Duodenal mucosa (tissue), 2 donors: Measurements from ENCODE around the gene DUS1L.

Experiments
- H3K27ac ChIP-seq: one replicate; pipeline ENCODE4 v1.7.0; 2013; ENCODE audit warnings: low read depth, low read length
- H3K27me3 ChIP-seq, 2 donors: one replicate each; pipeline ENCODE4 v1.7.0; 2013; ENCODE audit warnings: low read length in 2 of 2, control low read depth in 1 of 2; ENCODE audit not compliant: insufficient read depth in 2 of 2, control insufficient read depth in 1 of 2
- H3K36me3 ChIP-seq, 2 donors: one replicate each; pipeline ENCODE4 v1.7.0; 2013; ENCODE audit warnings: low read length in 2 of 2, control low read depth in 1 of 2; ENCODE audit not compliant: insufficient read depth in 2 of 2, control insufficient read depth in 1 of 2
- H3K4me1 ChIP-seq, 2 donors: one replicate each; pipeline ENCODE4 v1.7.0; 2013; ENCODE audit warnings: low read length in 2 of 2, control low read depth in 1 of 2; ENCODE audit not compliant: insufficient read depth in 2 of 2, control insufficient read depth in 1 of 2
- H3K4me3 ChIP-seq, 2 donors: one replicate each; pipeline ENCODE4 v1.7.0; 2013; ENCODE audit warnings: low read length in 2 of 2, low read depth in 1 of 2
- H3K9ac ChIP-seq, 2 donors: one replicate each; pipeline ENCODE4 v1.7.0; 2013; ENCODE audit warnings: low read length in 2 of 2, low read depth in 1 of 2
- H3K9me3 ChIP-seq, 2 donors: one replicate each; pipeline ENCODE4 v1.7.0; 2013; ENCODE audit warnings: low read length in 2 of 2, control low read depth in 1 of 2; ENCODE audit not compliant: control insufficient read depth in 1 of 2

Gene DUS1L

GRCh38 chr17:82059272-82060000, 6.2 kb downstream of the DUS1L start:
- no peaks in the 10 kb centered on the region for H3K27me3 ChIP-seq
- no peaks in the 10 kb centered on the region for H3K9me3 ChIP-seq
- no peak overlapping the region for H3K9ac ChIP-seq
- no peak overlapping the region for H3K4me3 ChIP-seq
- H3K4me1 ChIP-seq: peaks cover 2 to 8% of the 10 kb centered on the region in 2 donors
- H3K36me3 ChIP-seq: peaks cover 21 to 82% of the 10 kb centered on the region in 2 donors
- H3K27ac ChIP-seq: no peak overlapping the region

- H3K9me3 ChIP-seq: no peaks in the 10 kb centered on the region
- peaks cover 0 to 2% of the 10 kb centered on the region in 2 donors for H3K4me1 ChIP-seq
- H3K27me3 ChIP-seq: no peaks in the 10 kb centered on the region
- H3K36me3 ChIP-seq: peaks cover 21 to 87% of the 10 kb centered on the region in 2 donors
- H3K9ac ChIP-seq: no peak overlapping the region
- no peak overlapping the region for H3K27ac ChIP-seq
- no peak overlapping the region for H3K4me3 ChIP-seq
Measured at GRCh38 chr17:82058855-82059249, 6.8 kb downstream of the DUS1L start.

- peaks cover 20 to 91% of the 10 kb centered on the region in 2 donors for H3K36me3 ChIP-seq
- no peak overlapping the region for H3K4me3 ChIP-seq
- H3K27ac ChIP-seq: no peak overlapping the region
- peaks cover 2 to 5% of the 10 kb centered on the region in 2 donors for H3K4me1 ChIP-seq
- no peak overlapping the region for H3K9ac ChIP-seq
- no peaks in the 10 kb centered on the region for H3K27me3 ChIP-seq
- no peaks in the 10 kb centered on the region for H3K9me3 ChIP-seq
Measured at GRCh38 chr17:82058230-82058854, 7.3 kb downstream of the DUS1L start.

- Histone ChIP-seq H3K9ac (no peak overlapping the region), H3K27ac (no peak overlapping the region), H3K9me3 (no peaks in the 10 kb centered on the region), H3K27me3 (no peaks in the 10 kb centered on the region), H3K36me3 (peaks cover 20 to 80% of the 10 kb centered on the region in 2 donors), H3K4me1 (peaks cover 11 to 18% of the 10 kb centered on the region in 2 donors), H3K4me3 (no peak overlapping the region)
Measured at GRCh38 chr17:82056729-82057621, 8.6 kb downstream of the DUS1L start.

DNA sequence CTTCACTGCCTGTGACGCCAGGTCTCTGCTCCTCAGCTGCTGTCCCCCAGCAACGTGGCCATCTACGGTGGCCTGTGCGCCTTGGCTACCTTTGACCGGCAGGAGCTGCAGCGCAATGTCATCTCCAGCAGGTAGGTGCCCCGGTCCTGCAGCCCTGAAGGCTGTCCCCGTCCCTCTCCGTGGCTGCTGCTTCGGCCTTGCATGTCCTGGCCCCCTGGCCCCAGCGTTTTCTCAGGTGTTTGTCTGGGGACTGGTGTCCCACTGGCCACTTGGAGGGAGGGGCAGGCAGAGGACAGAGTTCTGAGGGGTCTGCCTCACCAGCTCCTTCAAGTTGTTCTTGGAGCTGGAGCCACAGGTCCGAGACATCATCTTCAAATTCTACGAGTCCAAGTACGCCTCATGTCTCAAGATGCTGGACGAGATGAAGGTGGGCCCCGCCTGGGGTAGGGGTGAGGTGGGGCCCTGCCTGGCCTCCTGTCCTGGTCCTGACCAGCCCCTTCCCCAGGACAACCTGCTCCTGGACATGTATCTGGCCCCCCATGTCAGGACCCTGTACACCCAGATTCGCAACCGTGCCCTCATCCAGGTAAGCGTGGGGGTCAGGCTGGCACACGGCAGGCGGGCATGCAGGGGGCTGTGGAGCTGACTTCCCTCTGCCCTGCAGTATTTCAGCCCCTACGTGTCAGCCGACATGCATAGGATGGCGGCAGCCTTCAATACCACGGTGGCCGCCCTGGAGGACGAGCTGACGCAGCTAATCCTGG, 9.5 kb downstream of the DUS1L start:
- Histone ChIP-seq H3K36me3 (peaks cover 16 to 74% of the 10 kb centered on the region in 2 donors), H3K27me3 (no peaks in the 10 kb centered on the region), H3K9ac (no peak overlapping the region), H3K27ac (no peak overlapping the region), H3K4me3 (no peak overlapping the region), H3K4me1 (peaks cover 11 to 18% of the 10 kb centered on the region in 2 donors), H3K9me3 (no peaks in the 10 kb centered on the region)

DNA sequence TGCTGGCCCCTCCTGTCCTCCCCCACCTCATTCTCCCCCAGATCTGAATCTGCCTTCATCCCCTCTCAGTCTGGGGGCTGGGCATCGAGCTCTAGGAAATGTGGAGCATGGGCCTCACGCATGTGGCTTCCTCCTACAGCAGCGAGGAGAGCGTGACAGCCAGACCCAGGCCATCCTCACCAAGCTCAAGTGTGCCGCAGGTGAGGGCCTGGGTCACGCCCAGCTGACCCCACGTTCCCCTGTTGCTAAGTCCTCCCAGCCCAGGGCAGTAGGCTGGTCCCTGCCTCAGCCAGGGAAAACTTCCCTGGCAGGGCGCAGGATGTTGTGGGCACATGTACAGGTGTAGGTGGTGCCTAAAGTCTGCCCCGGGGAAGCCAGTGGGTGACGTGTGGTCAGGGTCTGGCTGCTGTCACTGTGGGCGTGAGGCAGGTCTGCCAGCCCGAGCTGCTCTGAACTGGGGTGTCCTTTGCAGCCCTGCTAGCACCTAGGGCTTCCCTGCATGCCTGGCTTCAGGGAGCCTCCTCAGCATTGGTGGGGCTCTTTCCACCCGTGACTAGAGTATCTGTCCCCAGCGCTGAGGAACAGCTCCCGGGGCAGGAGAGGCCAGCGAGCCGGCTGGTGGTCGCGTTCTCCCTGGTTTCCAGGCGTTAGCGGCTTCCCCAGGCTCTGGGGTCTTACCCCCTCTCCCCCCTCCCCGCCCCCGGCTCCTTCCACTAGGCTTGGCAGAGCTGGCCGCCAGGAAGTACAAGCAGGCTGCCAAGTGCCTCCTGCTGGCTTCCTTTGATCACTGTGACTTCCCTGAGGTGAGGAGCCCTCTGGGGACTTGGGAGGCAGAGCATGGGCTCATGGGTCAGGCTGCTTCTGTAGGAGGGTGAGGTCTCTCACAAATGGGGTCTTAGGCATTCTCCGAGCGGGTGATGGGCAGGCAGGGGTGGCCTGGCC, 10.3 kb downstream of the DUS1L start:
- peaks cover 11 to 25% of the 10 kb centered on the region in 2 donors for H3K4me1 ChIP-seq
- H3K27me3 ChIP-seq: no peaks in the 10 kb centered on the region
- no peaks in the 10 kb centered on the region for H3K9me3 ChIP-seq
- no peak overlapping the region for H3K9ac ChIP-seq
- no peak overlapping the region for H3K4me3 ChIP-seq
- no peak overlapping the region for H3K27ac ChIP-seq
- H3K36me3 ChIP-seq: peaks cover 15 to 66% of the 10 kb centered on the region in 2 donors

- Histone ChIP-seq H3K9me3 (no peaks in the 10 kb centered on the region), H3K4me1 (peaks cover 11 to 29% of the 10 kb centered on the region in 2 donors), H3K36me3 (peaks cover 13 to 60% of the 10 kb centered on the region in 2 donors), H3K27me3 (no peaks in the 10 kb centered on the region), H3K9ac (no peak overlapping the region), H3K4me3 (no peak overlapping the region), H3K27ac (no peak overlapping the region)
Measured at GRCh38 chr17:82054351-82055022, 11.1 kb downstream of the DUS1L start.

DNA sequence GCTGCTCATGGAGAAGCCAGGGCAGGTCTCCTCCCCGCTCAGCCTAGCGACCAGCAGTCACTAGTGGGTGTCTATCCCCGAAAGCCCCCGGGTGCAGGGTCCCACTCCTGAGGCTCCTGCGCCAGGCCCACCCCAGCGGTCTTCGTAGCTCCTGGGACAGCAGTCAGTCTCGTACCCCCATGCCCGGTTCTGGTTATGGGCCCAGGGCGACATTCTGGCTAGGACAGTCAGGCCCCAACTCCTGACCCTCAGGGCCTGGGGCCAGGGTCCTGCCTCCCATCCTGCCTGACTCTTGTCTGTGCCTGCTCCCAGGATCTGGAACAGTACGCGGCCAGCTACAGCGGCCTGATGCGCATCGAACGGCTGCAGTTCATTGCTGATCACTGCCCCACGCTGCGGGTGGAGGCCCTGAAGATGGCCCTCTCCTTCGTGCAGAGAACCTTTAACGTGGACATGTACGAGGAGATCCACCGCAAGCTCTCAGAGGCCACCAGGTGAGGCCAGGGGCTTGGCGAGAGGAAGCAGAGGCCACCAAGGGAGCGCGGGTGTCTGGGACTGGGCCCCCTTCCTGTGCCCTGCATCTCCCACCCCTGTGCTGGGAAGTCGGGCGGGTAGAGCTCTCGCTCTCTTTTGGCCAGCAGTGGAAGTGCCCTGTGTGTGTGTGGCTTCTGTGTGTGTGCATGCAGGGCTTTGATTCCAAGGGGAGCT, 11.9 kb downstream of the DUS1L start:
- Histone ChIP-seq H3K36me3 (peaks cover 13 to 53% of the 10 kb centered on the region in 2 donors), H3K4me3 (peak overlapping the region in 1 of 2 donors; percentile 89), H3K27me3 (no peaks in the 10 kb centered on the region), H3K9ac (no peak overlapping the region), H3K27ac (no peak overlapping the region), H3K4me1 (peaks cover 11 to 29% of the 10 kb centered on the region in 2 donors), H3K9me3 (no peaks in the 10 kb centered on the region)
